ENCODE data around the gene PFDN6. TPM values are rescaled to one million over a fixed set of nuclear protein-coding genes. Genes with fewer than 3 reads are reported as not detected.

PFDN6 gene
- total RNA-seq, 1 experiment from 2014 or later, result 54.7 TPM

GRCh38 chr6:33295621-33296369, 6.4 kb downstream of the PFDN6 start:
- CTCF ChIA-PET, result interaction anchor here (1.3 kb wide), 1 partner anchor 16 kb away, joined by 4 read pairs; no protein-coding TSS in a partner anchor
- Mint-ChIP-seq H3K27me3 (ENCODE audit: insufficient read depth, unreplicated experiment) (no peaks in the 10 kb centered on the region), H3K4me3 (ENCODE audit: unreplicated experiment) (peak overlapping the region; percentile 48), H3K36me3 (ENCODE audit: insufficient read depth, unreplicated experiment) (peaks cover 41% of the 10 kb centered on the region), H3K27ac (ENCODE audit: low read depth, unreplicated experiment) (no peak overlapping the region), H3K9me3 (ENCODE audit: unreplicated experiment) (no peaks in the 10 kb centered on the region), H3K4me1 (ENCODE audit: insufficient read depth, unreplicated experiment) (peaks cover 21% of the 10 kb centered on the region)
- intact Hi-C loops (cut with micrococcal nuclease), result loop anchor here (5.0 kb wide), 2 partner anchors 93 to 132 kb away; partner anchors contain the start of genes HSD17B8, RXRB and SLC39A7
- DNase-seq (ENCODE audit: unreplicated experiment), result no peak
- POLR2A ChIA-PET, result interaction anchor here (1.4 to 5.5 kb wide), 5 partner anchors 6 to 78 kb away, joined by 4 to 84 read pairs (median 31); partner anchors contain the start of genes B3GALT4, PFDN6, RPS18 and TAPBP
- no TSS peak for BruUV-seq (replicated peaks)
- no peak for TF ChIP-seq CTCF (IDR thresholded peaks at IDR 0.05; ENCODE audit: unreplicated experiment)

GRCh38 chr6:33296797-33297405, 7.5 kb downstream of the PFDN6 start:
- DNase-seq (ENCODE audit: unreplicated experiment), result no peak
- H3K27me3 Mint-ChIP-seq (ENCODE audit: insufficient read depth, unreplicated experiment), result no peaks in the 10 kb centered on the region
- H3K9me3 Mint-ChIP-seq (ENCODE audit: unreplicated experiment), result no peaks in the 10 kb centered on the region
- BruUV-seq (replicated peaks), result no TSS peak
- CTCF ChIA-PET, result interaction anchor here (0.5 to 1.3 kb wide), 6 partner anchors 15 to 128 kb away, joined by 3 to 5 read pairs (median 4); no protein-coding TSS in a partner anchor
- peak overlapping the region; percentile 96 for H3K4me3 Mint-ChIP-seq (ENCODE audit: unreplicated experiment)
- intact Hi-C loops (cut with micrococcal nuclease), result loop anchor here (5.0 kb wide), 2 partner anchors 95 to 130 kb away; partner anchors contain the start of genes HSD17B8, RXRB and SLC39A7
- peaks cover 42% of the 10 kb centered on the region for H3K36me3 Mint-ChIP-seq (ENCODE audit: insufficient read depth, unreplicated experiment)
- TF ChIP-seq CTCF (IDR thresholded peaks at IDR 0.05; ENCODE audit: unreplicated experiment), result no peak
- POLR2A ChIA-PET, result interaction anchor here (0.6 to 5.5 kb wide), 11 partner anchors 7 to 1896 kb away, joined by 3 to 84 read pairs (median 6); partner anchors contain the start of genes B3GALT4, PFDN6, RPS18 and TAPBP
- peak overlapping the region; percentile 100 for H3K27ac Mint-ChIP-seq (ENCODE audit: low read depth, unreplicated experiment)
- H3K4me1 Mint-ChIP-seq (ENCODE audit: insufficient read depth, unreplicated experiment), result peaks cover 22% of the 10 kb centered on the region

GRCh38 chr6:33297406-33297955, 8.1 kb downstream of the PFDN6 start:
- DNase-seq (ENCODE audit: unreplicated experiment), result peak; percentile 38
- no peak for TF ChIP-seq CTCF (IDR thresholded peaks at IDR 0.05; ENCODE audit: unreplicated experiment)
- intact Hi-C loops (cut with micrococcal nuclease), result loop anchor here (5.0 kb wide), 2 partner anchors 95 to 130 kb away; partner anchors contain the start of genes HSD17B8, RXRB and SLC39A7
- Mint-ChIP-seq H3K9me3 (ENCODE audit: unreplicated experiment) (no peaks in the 10 kb centered on the region), H3K4me3 (ENCODE audit: unreplicated experiment) (peak overlapping the region; percentile 96), H3K36me3 (ENCODE audit: insufficient read depth, unreplicated experiment) (peaks cover 48% of the 10 kb centered on the region), H3K27ac (ENCODE audit: low read depth, unreplicated experiment) (peak overlapping the region; percentile 100), H3K27me3 (ENCODE audit: insufficient read depth, unreplicated experiment) (no peaks in the 10 kb centered on the region), H3K4me1 (ENCODE audit: insufficient read depth, unreplicated experiment) (peaks cover 22% of the 10 kb centered on the region)
- ChIA-PET CTCF (interaction anchor here (0.5 to 1.0 kb wide), 4 partner anchors 38 to 128 kb away, joined by 3 to 5 read pairs (median 3); no protein-coding TSS in a partner anchor), POLR2A (interaction anchor here (0.6 to 5.5 kb wide), 15 partner anchors 8 to 1897 kb away, joined by 3 to 84 read pairs (median 5); partner anchors contain the start of genes B3GALT4, PFDN6, PHF1 and RPS18)
- no TSS peak for BruUV-seq (replicated peaks)

Measured in MCF 10A (cell line).